CD14-positive monocyte (primary cell): Measurements from ENCODE around the gene LRRTM4. TPM values are rescaled to one million over a fixed set of nuclear protein-coding genes. Genes with fewer than 3 reads are reported as not detected.

ENCODE experiments used
- DNase-seq, 3 donors: peaks; one replicate each; pipeline ENCODE4 v3.0.0-alpha.2; 2011 to 2022
- H2AFZ ChIP-seq: 2 replicates; pipeline ENCODE4 v1.6.0; 2012; ENCODE audit warnings: mild to moderate bottlenecking, low read depth, low read length, inconsistent platforms; ENCODE audit not compliant: insufficient read depth, poor library complexity, severe bottlenecking
- H3K27ac ChIP-seq, 2 donors: 1 replicate in 1 of 2; 2 replicates in 1 of 2; pipeline ENCODE4 v1.5.1; 2012 to 2013; ENCODE audit warnings: low read length in 2 of 2, control low read depth in 1 of 2, inconsistent platforms in 1 of 2, low read depth in 1 of 2, mild to moderate bottlenecking in 1 of 2
- H3K27me3 ChIP-seq, 2 donors: one replicate each; pipeline versions ENCODE4 v1.6.0 to v1.6.1; 2011 to 2013; ENCODE audit warnings: low read length in 2 of 2; ENCODE audit not compliant: control insufficient read depth in 2 of 2, insufficient read depth in 2 of 2
- H3K36me3 ChIP-seq, 2 donors: replicated peaks in 1 of 2; 1 replicate in 1 of 2; 2 replicates in 1 of 2; pipeline versions ENCODE4 v1.5.1 to v1.6.1; 2012 to 2013; ENCODE audit warnings: low read length in 2 of 2, control low read depth in 1 of 2, inconsistent platforms in 1 of 2, mild to moderate bottlenecking in 1 of 2; ENCODE audit not compliant: insufficient read depth in 2 of 2, control insufficient read depth in 1 of 2
- H3K4me1 ChIP-seq, 2 donors: 1 replicate in 1 of 2; 2 replicates in 1 of 2; pipeline versions ENCODE4 v1.5.1 to v1.6.1; 2012 to 2013; ENCODE audit warnings: low read length in 2 of 2, control low read depth in 1 of 2, inconsistent platforms in 1 of 2, mild to moderate bottlenecking in 1 of 2, moderate library complexity in 1 of 2; ENCODE audit not compliant: insufficient read depth in 2 of 2, control insufficient read depth in 1 of 2
- H3K4me2 ChIP-seq: replicated peaks from 2 replicates; pipeline ENCODE3; 2012; ENCODE audit warnings: low read length, moderate library complexity, mild to moderate bottlenecking; ENCODE audit not compliant: poor library complexity, severe bottlenecking; ENCODE audit errors: extremely low read depth
- H3K4me3 ChIP-seq, 3 experiments: fragments of 200-600 bp in 1 of 3; sonication (generic) in 1 of 3; replicated peaks in 1 of 3; 1 replicate in 2 of 3; 2 replicates in 1 of 3; pipeline ENCODE4 v1.5.1; 2011 to 2013; ENCODE audit warnings: low read length in 3 of 3, mild to moderate bottlenecking in 3 of 3, control low read depth in 2 of 3, low read depth in 2 of 3, inconsistent platforms in 1 of 3, moderate library complexity in 1 of 3
- H3K79me2 ChIP-seq: 2 replicates; pipeline ENCODE4 v1.6.0; 2012; ENCODE audit warnings: mild to moderate bottlenecking, control low read depth, inconsistent platforms, low read length, moderate library complexity; ENCODE audit not compliant: insufficient read depth
- H3K9ac ChIP-seq: 2 replicates; pipeline ENCODE4 v1.6.0; 2017; ENCODE audit warnings: low read length, mild to moderate bottlenecking; ENCODE audit not compliant: insufficient read depth, poor library complexity, severe bottlenecking
- H3K9me3 ChIP-seq, 2 donors: replicated peaks in 1 of 2; 1 replicate in 1 of 2; 2 replicates in 1 of 2; pipeline versions ENCODE4 v1.5.1 to v1.6.1; 2012 to 2013; ENCODE audit warnings: low read length in 2 of 2, control low read depth in 1 of 2; ENCODE audit not compliant: control insufficient read depth in 1 of 2, insufficient read depth in 1 of 2
- H4K20me1 ChIP-seq: 2 replicates; pipeline ENCODE4 v1.6.0; 2012; ENCODE audit warnings: mild to moderate bottlenecking, low read length, control low read depth, moderate library complexity; ENCODE audit not compliant: insufficient read depth
- H3K27ac Mint-ChIP-seq, 7 donors: one replicate each; pipeline ENCODE4 v1.8.0; 2020; ENCODE audit warnings: mild to moderate bottlenecking in 7 of 7, mixed read lengths in 7 of 7, moderate library complexity in 6 of 7, inconsistent platforms in 2 of 7
- H3K27me3 Mint-ChIP-seq, 3 donors: one replicate each; pipeline ENCODE4 v1.8.0; 2021 to 2022; ENCODE audit warnings: low read depth in 3 of 3, mild to moderate bottlenecking in 3 of 3, mixed read lengths in 3 of 3, moderate library complexity in 3 of 3, inconsistent platforms in 1 of 3
- H3K36me3 Mint-ChIP-seq, 2 donors: one replicate each; pipeline ENCODE4 v1.8.0; 2020; ENCODE audit warnings: mixed read lengths in 2 of 2, inconsistent platforms in 1 of 2, mild to moderate bottlenecking in 1 of 2
- H3K4me1 Mint-ChIP-seq: one replicate; pipeline ENCODE4 v1.8.0; 2020; ENCODE audit warnings: mild to moderate bottlenecking, mixed read lengths
- H3K4me3 Mint-ChIP-seq, 2 donors: one replicate each; pipeline ENCODE4 v1.8.0; 2020; ENCODE audit warnings: mild to moderate bottlenecking in 2 of 2, mixed read lengths in 2 of 2, moderate library complexity in 1 of 2
- H3K9me3 Mint-ChIP-seq, 7 donors: one replicate each; pipeline ENCODE4 v1.8.0; 2020 to 2022; ENCODE audit warnings: mixed read lengths in 7 of 7, mild to moderate bottlenecking in 6 of 7, moderate library complexity in 6 of 7, inconsistent platforms in 2 of 7
- WGBS: methylation state at CpG from one replicate; pipeline ENCODE4 v1.1.5; 2013; ENCODE audit warnings: missing lambda C conversion rate; ENCODE audit not compliant: insufficient coverage; 5-methylcytosine and 5-hydroxymethylcytosine counted together
- intact Hi-C, 2 donors: fragments of 100-400 bp; cut with micrococcal nuclease; formaldehyde crosslinking; loops; one replicate each; pipeline versions ENCODE4 v1.15.0 to v1.15.1; 2023
- polyA plus RNA-seq, 3 donors: library from polyadenylated mRNA; depleted of rRNA in 1 of 3; unstranded in 2 of 3; stranded (reverse) in 1 of 3; fragments of 300-500 nt in 2 of 3; fragments of >200 nt in 1 of 3; fragmentation: Illumina TruSeq in 2 of 3; gene quantifications; 1 replicate in 2 of 3; 2 replicates in 1 of 3; pipeline ENCODE4 v1.2.3, GENCODE V29; 2012 to 2021
- TF ChIP-seq, protein P1 (sequence below): fragments of 200-600 bp; IDR thresholded peaks from one replicate; pipeline ENCODE4 v1.8.0; 2022; ENCODE audit warnings: antibody characterized with exemption, mild to moderate bottlenecking

The LRRTM4 gene
- polyA plus RNA-seq, 3 donors, result not detected

DNA sequence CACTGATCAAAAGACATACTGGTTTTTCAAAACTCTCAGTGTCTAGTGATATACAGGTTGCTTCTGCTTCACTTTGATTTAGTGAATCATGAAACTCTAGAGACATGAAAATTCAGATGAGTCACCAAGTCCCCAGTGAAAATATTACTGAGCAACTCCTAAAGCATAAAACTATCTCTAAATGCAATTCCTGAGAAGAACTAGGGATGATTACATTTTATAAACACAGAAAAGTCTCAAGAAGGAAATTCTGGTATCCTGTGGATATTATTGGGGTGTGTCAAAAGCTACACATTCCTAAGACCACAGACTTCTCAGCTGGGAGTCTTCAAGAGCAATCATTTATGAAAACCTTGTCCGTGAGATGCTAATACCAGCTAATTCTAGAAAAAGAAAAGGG, 9.7 kb downstream of the LRRTM4 start:
- H3K27me3 ChIP-seq, result no peaks in the 10 kb centered on the region

DNA sequence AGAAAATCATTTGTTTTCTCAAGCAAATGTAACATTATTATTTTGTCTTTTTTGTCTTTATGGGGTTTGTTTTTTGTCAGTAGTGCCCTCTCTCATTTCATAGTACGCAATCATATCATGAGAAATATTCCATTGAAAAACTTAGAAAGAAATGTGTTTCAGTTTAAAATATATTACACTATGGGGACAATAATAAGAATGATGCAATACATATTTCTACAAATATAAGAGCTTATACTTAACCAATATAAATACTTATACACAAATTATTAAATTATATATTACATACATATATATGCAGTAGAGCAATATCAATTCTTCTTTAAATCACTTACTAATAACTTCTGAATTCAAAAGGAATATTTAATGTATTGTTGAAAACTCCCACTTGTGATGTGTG, 13.7 kb downstream of the LRRTM4 start:
- Mint-ChIP-seq H3K27me3 (no peaks in the 10 kb centered on the region), H3K36me3 (no peaks in the 10 kb centered on the region), H3K27ac (no peak overlapping the region), H3K4me1 (no peaks in the 10 kb centered on the region), H3K9me3 (peaks cover 0 to 3% (median 0%) of the 10 kb centered on the region in 7 donors), H3K4me3 (no peak overlapping the region)
- WGBS, result no CpG with 5 or more reads among the region's 1 CpG
- no peaks in the 10 kb centered on the region for H4K20me1 ChIP-seq
- H3K27ac ChIP-seq, result no peak overlapping the region
- H3K27me3 ChIP-seq, result no peaks in the 10 kb centered on the region
- H3K79me2 ChIP-seq, result no peaks in the 10 kb centered on the region
- no peak overlapping the region for H3K9ac ChIP-seq
- no peak overlapping the region for H3K4me3 ChIP-seq
- intact Hi-C loops, result no loop called here
- TF ChIP-seq, protein P1, sequence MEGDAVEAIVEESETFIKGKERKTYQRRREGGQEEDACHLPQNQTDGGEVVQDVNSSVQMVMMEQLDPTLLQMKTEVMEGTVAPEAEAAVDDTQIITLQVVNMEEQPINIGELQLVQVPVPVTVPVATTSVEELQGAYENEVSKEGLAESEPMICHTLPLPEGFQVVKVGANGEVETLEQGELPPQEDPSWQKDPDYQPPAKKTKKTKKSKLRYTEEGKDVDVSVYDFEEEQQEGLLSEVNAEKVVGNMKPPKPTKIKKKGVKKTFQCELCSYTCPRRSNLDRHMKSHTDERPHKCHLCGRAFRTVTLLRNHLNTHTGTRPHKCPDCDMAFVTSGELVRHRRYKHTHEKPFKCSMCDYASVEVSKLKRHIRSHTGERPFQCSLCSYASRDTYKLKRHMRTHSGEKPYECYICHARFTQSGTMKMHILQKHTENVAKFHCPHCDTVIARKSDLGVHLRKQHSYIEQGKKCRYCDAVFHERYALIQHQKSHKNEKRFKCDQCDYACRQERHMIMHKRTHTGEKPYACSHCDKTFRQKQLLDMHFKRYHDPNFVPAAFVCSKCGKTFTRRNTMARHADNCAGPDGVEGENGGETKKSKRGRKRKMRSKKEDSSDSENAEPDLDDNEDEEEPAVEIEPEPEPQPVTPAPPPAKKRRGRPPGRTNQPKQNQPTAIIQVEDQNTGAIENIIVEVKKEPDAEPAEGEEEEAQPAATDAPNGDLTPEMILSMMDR, result no peak
- H3K9me3 ChIP-seq, result no peaks in the 10 kb centered on the region
- H2AFZ ChIP-seq, result no peak overlapping the region
- DNase-seq, result no peak
- no peaks in the 10 kb centered on the region for H3K36me3 ChIP-seq
- H3K4me2 ChIP-seq, result no peak overlapping the region
- no peaks in the 10 kb centered on the region for H3K4me1 ChIP-seq

More for the DNA sequence above, 9.7 kb downstream of the LRRTM4 start:
- no peak overlapping the region for H3K27ac ChIP-seq
- Mint-ChIP-seq H3K4me1 (no peaks in the 10 kb centered on the region), H3K4me3 (no peak overlapping the region), H3K9me3 (peaks cover 0 to 4% (median 0%) of the 10 kb centered on the region in 7 donors), H3K36me3 (no peaks in the 10 kb centered on the region), H3K27me3 (no peaks in the 10 kb centered on the region), H3K27ac (no peak overlapping the region)
- TF ChIP-seq, protein P1, result no peak
- no peaks in the 10 kb centered on the region for H3K79me2 ChIP-seq
- DNase-seq, result no peak
- no peak overlapping the region for H3K4me3 ChIP-seq
- intact Hi-C loops, result no loop called here
- H3K9me3 ChIP-seq, result no peaks in the 10 kb centered on the region
- no peak overlapping the region for H2AFZ ChIP-seq
- no peak overlapping the region for H3K4me2 ChIP-seq
- 80% methylated on average over 1 of the region's 1 CpG for WGBS
- H3K9ac ChIP-seq, result no peak overlapping the region
- no peaks in the 10 kb centered on the region for H4K20me1 ChIP-seq
- no peaks in the 10 kb centered on the region for H3K36me3 ChIP-seq
- no peaks in the 10 kb centered on the region for H3K4me1 ChIP-seq
